ENCODE results near the gene CHRM2. TPM values are rescaled to one million over a fixed set of nuclear protein-coding genes. Genes with fewer than 3 reads are reported as not detected.

The CHRM2 gene
- total RNA-seq, 1 experiment from 2014 or later, result not detected

DNA sequence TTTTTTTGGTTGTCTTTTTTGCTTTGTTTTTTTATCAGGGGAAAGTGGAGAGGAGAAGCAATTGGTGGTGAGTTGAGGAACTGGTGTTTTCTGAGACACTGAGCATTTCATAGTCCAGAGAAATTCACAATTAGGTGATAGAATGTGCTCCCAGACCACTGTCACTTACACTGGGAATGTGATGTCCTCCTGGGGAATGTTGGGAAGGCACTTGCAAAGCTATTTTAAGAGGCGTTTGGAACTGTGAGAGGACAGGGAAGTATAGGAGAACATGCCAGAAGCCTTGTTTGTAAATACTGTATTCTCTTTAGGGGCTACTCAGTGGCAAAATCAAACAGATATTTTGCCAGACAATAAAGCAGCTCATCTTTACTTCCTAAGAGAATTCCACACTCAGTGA is 16.0 kb downstream of the CHRM2 start:
- no peak overlapping the region for H3K4ac ChIP-seq (ENCODE audit: low read depth, low read length)

More for the DNA sequence above, 16.0 kb downstream of the CHRM2 start:
- Histone ChIP-seq H3K27me3 (ENCODE audit: insufficient read depth, low read length) (no peaks in the 10 kb centered on the region), H3K9ac (ENCODE audit: extremely low read depth, insufficient read length, low read length) (no peak overlapping the region), H2BK12ac (ENCODE audit: insufficient read length, low read depth, low read length) (no peak overlapping the region), H2BK20ac (ENCODE audit: low read depth, low read length, poor library complexity, severe bottlenecking) (no peak overlapping the region), H4K91ac (ENCODE audit: insufficient read length, low read depth, low read length) (no peak overlapping the region), H3K23ac (ENCODE audit: insufficient read length, low read depth, low read length) (no peak overlapping the region), H3K4me2 (ENCODE audit: insufficient read depth, insufficient read length, low read length) (no peak overlapping the region), H3K4me1 (ENCODE audit: insufficient read depth, low read length) (no peaks in the 10 kb centered on the region), H2BK120ac (ENCODE audit: low read depth, low read length, poor library complexity, severe bottlenecking) (no peak overlapping the region), H3K79me1 (ENCODE audit: insufficient read depth, low read depth, low read length, poor library complexity, severe bottlenecking) (no peaks in the 10 kb centered on the region), H3K9me3 (ENCODE audit: control insufficient read depth, low read depth, low read length) (no peaks in the 10 kb centered on the region), H2BK15ac (ENCODE audit: low read depth, low read length) (no peak overlapping the region), H4K8ac (replicated peaks; ENCODE audit: insufficient read length, low read depth, low read length) (no peak overlapping the region), H3K27ac (ENCODE audit: insufficient read length, low read depth, low read length) (no peak overlapping the region), H4K5ac (ENCODE audit: insufficient read length, low read depth, low read length) (no peak overlapping the region), H2AFZ (ENCODE audit: low read length) (no peak overlapping the region), H3K56ac (ENCODE audit: insufficient read length, low read depth, low read length) (no peak overlapping the region), H3K79me2 (ENCODE audit: insufficient read depth, low read length) (no peaks in the 10 kb centered on the region), H3T11ph (ENCODE audit: low read length) (no peak overlapping the region), H2AK5ac (ENCODE audit: insufficient read length, low read length) (no peak overlapping the region), H3K14ac (ENCODE audit: insufficient read depth, low read length) (no peak overlapping the region), H2BK5ac (ENCODE audit: insufficient read length, low read length) (no peak overlapping the region), H3K23me2 (ENCODE audit: insufficient read length, low read depth, low read length, poor library complexity, severe bottlenecking) (no peaks in the 10 kb centered on the region), H4K20me1 (ENCODE audit: control insufficient read depth, insufficient read depth, insufficient read length) (no peaks in the 10 kb centered on the region), H3K18ac (ENCODE audit: insufficient read length, low read depth, low read length) (no peak overlapping the region)
- Mint-ChIP-seq H3K4me1 (peaks cover 12 to 16% of the 10 kb centered on the region in 2 experiments), H3K9me3 (no peaks in the 10 kb centered on the region), H3K27ac (no peak overlapping the region), H3K27me3 (ENCODE audit: low read depth) (peaks cover 1% of the 10 kb centered on the region; the same call in 1 of the 2 replicates), H3K4me3 (no peak overlapping the region), H3K36me3 (ENCODE audit: insufficient read depth in 1 of 3, low read depth in 3 of 3) (no peaks in the 10 kb centered on the region)
- TF ChIP-seq, protein P1, sequence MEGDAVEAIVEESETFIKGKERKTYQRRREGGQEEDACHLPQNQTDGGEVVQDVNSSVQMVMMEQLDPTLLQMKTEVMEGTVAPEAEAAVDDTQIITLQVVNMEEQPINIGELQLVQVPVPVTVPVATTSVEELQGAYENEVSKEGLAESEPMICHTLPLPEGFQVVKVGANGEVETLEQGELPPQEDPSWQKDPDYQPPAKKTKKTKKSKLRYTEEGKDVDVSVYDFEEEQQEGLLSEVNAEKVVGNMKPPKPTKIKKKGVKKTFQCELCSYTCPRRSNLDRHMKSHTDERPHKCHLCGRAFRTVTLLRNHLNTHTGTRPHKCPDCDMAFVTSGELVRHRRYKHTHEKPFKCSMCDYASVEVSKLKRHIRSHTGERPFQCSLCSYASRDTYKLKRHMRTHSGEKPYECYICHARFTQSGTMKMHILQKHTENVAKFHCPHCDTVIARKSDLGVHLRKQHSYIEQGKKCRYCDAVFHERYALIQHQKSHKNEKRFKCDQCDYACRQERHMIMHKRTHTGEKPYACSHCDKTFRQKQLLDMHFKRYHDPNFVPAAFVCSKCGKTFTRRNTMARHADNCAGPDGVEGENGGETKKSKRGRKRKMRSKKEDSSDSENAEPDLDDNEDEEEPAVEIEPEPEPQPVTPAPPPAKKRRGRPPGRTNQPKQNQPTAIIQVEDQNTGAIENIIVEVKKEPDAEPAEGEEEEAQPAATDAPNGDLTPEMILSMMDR (conservative IDR thresholded peaks at IDR 0.05), result no peak
- no CpG with 5 or more reads among the region's 1 CpG for WGBS (ENCODE audit: extremely low coverage, insufficient read length, low lambda C conversion rate)
- no peak for DNase-seq
